Neural progenitor cell (in vitro differentiated cells): ENCODE results near the gene TTYH1. TPM values are rescaled to one million over a fixed set of nuclear protein-coding genes. Genes with fewer than 3 reads are reported as not detected.

Source experiments
- DNase-seq: peaks from one replicate; pipeline ENCODE4 v3.0.0-alpha.2; 2016; ENCODE audit warnings: low spot score
- H2AFZ ChIP-seq: fragments of 200-600 bp; sonication (generic); replicated peaks from 2 replicates; pipeline ENCODE4 v1.6.1; 2016; ENCODE audit warnings: antibody characterized with exemption
- H3F3A ChIP-seq: fragments of 200-600 bp; sonication (generic); 2 replicates; pipeline ENCODE4 v1.6.1; 2016; ENCODE audit warnings: antibody characterized with exemption, low read depth
- H3K27ac ChIP-seq: fragments of 200-600 bp; sonication (generic); 2 replicates; pipeline ENCODE4 v1.5.1; 2016; ENCODE audit warnings: mild to moderate bottlenecking
- H3K27me3 ChIP-seq: fragments of 200-600 bp; sonication (generic); 2 replicates; pipeline ENCODE4 v1.6.1; 2016; ENCODE audit warnings: mild to moderate bottlenecking, moderate library complexity
- H3K36me3 ChIP-seq: fragments of 200-600 bp; sonication (generic); 2 replicates; pipeline ENCODE4 v1.5.1; 2016
- H3K4me1 ChIP-seq: fragments of 200-600 bp; sonication (generic); 2 replicates; pipeline ENCODE4 v1.6.1; 2016; ENCODE audit warnings: mixed run types
- H3K4me2 ChIP-seq: fragments of 200-600 bp; sonication (generic); 2 replicates; pipeline ENCODE4 v1.6.1; 2016
- H3K4me3 ChIP-seq: fragments of 200-600 bp; sonication (generic); 2 replicates; pipeline ENCODE4 v1.5.1; 2016
- H3K79me2 ChIP-seq: fragments of 200-600 bp; sonication (generic); 2 replicates; pipeline ENCODE4 v1.6.1; 2016; ENCODE audit warnings: low read depth
- H3K9ac ChIP-seq: fragments of 200-600 bp; sonication (generic); 2 replicates; pipeline ENCODE4 v1.6.1; 2016
- H3K9me3 ChIP-seq: fragments of 200-600 bp; sonication (generic); 2 replicates; pipeline ENCODE4 v1.5.1; 2016; ENCODE audit warnings: low read depth
- H4K20me1 ChIP-seq: fragments of 200-600 bp; sonication (generic); 2 replicates; pipeline ENCODE4 v1.6.1; 2016; ENCODE audit warnings: low read depth
- H3K27ac Mint-ChIP-seq: 3 replicates; pipeline ENCODE4 v1.8.0; 2021; ENCODE audit warnings: mixed read lengths
- H3K27me3 Mint-ChIP-seq: 2 replicates; pipeline ENCODE4 v1.8.0; 2022; ENCODE audit warnings: low read depth, mild to moderate bottlenecking, inconsistent platforms, moderate library complexity, mixed read lengths; ENCODE audit not compliant: insufficient read depth
- H3K36me3 Mint-ChIP-seq: 3 replicates; pipeline ENCODE4 v1.8.0; 2021; ENCODE audit warnings: mixed read lengths
- H3K4me1 Mint-ChIP-seq: 3 replicates; pipeline ENCODE4 v1.8.0; 2021; ENCODE audit warnings: mixed read lengths
- H3K4me3 Mint-ChIP-seq: 3 replicates; pipeline ENCODE4 v1.8.0; 2021; ENCODE audit warnings: mild to moderate bottlenecking, moderate library complexity, mixed read lengths
- H3K9me3 Mint-ChIP-seq: 3 replicates; pipeline ENCODE4 v1.8.0; 2020; ENCODE audit warnings: mixed read lengths
- EZH2 ChIP-seq: fragments of 200-600 bp; sonication (generic); IDR thresholded peaks from 2 replicates; pipeline ENCODE4 v1.6.1; 2017; ENCODE audit warnings: antibody characterized with exemption, mild to moderate bottlenecking, moderate library complexity
- EZH2phosphoT487 ChIP-seq: fragments of 200-600 bp; sonication (generic); IDR thresholded peaks from 2 replicates; pipeline ENCODE4 v1.6.1; 2017; ENCODE audit warnings: antibody characterized with exemption
- total RNA-seq: library from RNA; depleted of rRNA; stranded (reverse); fragments of >200 nt; gene quantifications from 2 replicates; pipeline ENCODE4 v1.2.3, GENCODE V29; 2015; ENCODE audit warnings: low replicate concordance
- TF ChIP-seq, protein P1 (sequence below): fragments of 200-600 bp; sonication (generic); IDR thresholded peaks from 2 replicates; pipeline ENCODE4 v1.5.1; 2017; ENCODE audit warnings: antibody characterized with exemption, mild to moderate bottlenecking

Gene TTYH1
- total RNA-seq, 1 donor from 2014 or later, result 34.2 TPM

DNA sequence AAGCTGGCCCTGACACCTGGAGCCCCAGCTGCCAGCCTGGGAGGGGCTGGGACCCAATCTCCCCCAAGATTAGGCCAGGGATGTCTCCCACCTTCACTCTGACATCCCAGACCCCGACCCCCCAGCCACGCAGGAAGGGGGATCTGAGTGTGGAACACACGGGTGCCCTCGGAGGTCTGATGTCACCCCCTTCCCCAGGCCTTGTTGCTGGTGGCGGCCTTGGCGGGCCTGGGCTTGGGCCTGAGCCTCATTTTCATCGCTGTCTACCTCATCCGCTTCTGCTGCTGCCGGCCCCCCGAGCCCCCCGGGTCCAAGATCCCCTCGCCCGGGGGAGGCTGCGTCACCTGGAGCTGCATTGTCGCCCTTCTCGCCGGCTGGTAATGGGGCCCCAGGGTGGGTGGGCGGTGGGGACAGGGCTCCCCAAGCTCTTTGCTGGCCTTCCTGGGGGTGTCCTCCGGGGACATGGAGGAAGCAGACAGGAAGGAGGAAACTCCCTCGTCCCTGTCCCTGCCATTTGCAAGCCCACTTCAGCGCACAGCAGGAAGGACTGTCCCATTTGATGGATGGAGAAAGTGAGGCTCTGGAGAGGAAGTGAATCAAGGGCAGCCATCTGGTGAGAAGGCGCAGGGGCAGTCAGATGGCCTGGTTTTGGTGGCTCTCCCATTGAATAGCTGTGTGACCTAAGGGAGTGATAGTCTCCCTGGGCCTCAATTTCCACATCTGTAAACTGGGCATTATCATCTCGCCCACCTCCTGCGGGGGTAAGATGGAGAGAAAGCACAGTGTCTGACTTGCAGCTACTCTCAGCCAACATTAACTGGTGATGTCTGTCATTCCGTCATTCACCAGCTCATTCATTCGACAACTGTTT is 3.9 kb downstream of the TTYH1 start:
- H3K4me2 ChIP-seq, result peak overlapping the region; percentile 99
- no peak overlapping the region for H2AFZ ChIP-seq
- H3K4me3 ChIP-seq, result no peak overlapping the region
- TF ChIP-seq EZH2 (no peak), EZH2phosphoT487 (no peak)
- TF ChIP-seq, protein P1, sequence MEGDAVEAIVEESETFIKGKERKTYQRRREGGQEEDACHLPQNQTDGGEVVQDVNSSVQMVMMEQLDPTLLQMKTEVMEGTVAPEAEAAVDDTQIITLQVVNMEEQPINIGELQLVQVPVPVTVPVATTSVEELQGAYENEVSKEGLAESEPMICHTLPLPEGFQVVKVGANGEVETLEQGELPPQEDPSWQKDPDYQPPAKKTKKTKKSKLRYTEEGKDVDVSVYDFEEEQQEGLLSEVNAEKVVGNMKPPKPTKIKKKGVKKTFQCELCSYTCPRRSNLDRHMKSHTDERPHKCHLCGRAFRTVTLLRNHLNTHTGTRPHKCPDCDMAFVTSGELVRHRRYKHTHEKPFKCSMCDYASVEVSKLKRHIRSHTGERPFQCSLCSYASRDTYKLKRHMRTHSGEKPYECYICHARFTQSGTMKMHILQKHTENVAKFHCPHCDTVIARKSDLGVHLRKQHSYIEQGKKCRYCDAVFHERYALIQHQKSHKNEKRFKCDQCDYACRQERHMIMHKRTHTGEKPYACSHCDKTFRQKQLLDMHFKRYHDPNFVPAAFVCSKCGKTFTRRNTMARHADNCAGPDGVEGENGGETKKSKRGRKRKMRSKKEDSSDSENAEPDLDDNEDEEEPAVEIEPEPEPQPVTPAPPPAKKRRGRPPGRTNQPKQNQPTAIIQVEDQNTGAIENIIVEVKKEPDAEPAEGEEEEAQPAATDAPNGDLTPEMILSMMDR, result no peak
- peaks cover 49% of the 10 kb centered on the region for H3F3A ChIP-seq
- H3K36me3 ChIP-seq, result no peaks in the 10 kb centered on the region
- peaks cover 44% of the 10 kb centered on the region for H3K4me1 ChIP-seq
- peaks cover 10% of the 10 kb centered on the region for H3K27me3 Mint-ChIP-seq
- H3K27ac ChIP-seq, result peak overlapping the region; percentile 81
- H3K27me3 ChIP-seq, result peaks cover 9% of the 10 kb centered on the region
- H3K9me3 ChIP-seq, result no peaks in the 10 kb centered on the region
- peak overlapping the region; percentile 70 for H3K27ac Mint-ChIP-seq
- peaks cover 46% of the 10 kb centered on the region for H3K79me2 ChIP-seq
- H3K4me1 Mint-ChIP-seq, result peaks cover 51% of the 10 kb centered on the region
- no peak overlapping the region for H3K9ac ChIP-seq
- peaks cover 30% of the 10 kb centered on the region for H4K20me1 ChIP-seq
- peaks cover 18% of the 10 kb centered on the region for H3K36me3 Mint-ChIP-seq
- peaks cover under 1% of the 10 kb centered on the region for H3K9me3 Mint-ChIP-seq
- DNase-seq, result no peak
- H3K4me3 Mint-ChIP-seq, result peak overlapping the region; percentile 78

GRCh38 chr19:54420068-54420382 is 4.8 kb downstream of the TTYH1 start:
- no peaks in the 10 kb centered on the region for H3K36me3 ChIP-seq
- Mint-ChIP-seq H3K27me3 (peaks cover 8% of the 10 kb centered on the region), H3K4me3 (peak overlapping the region; percentile 78), H3K9me3 (no peaks in the 10 kb centered on the region), H3K4me1 (peaks cover 51% of the 10 kb centered on the region), H3K36me3 (peaks cover 21% of the 10 kb centered on the region), H3K27ac (peak overlapping the region; percentile 70)
- H3K79me2 ChIP-seq, result peaks cover 46% of the 10 kb centered on the region
- no peak overlapping the region for H2AFZ ChIP-seq
- no peaks in the 10 kb centered on the region for H3K9me3 ChIP-seq
- TF ChIP-seq, protein P1, result no peak
- no peak for TF ChIP-seq EZH2phosphoT487
- no peak for TF ChIP-seq EZH2
- H3K9ac ChIP-seq, result no peak overlapping the region
- H3K4me1 ChIP-seq, result peaks cover 44% of the 10 kb centered on the region
- no peak for DNase-seq
- H3K27me3 ChIP-seq, result peaks cover under 1% of the 10 kb centered on the region
- H3K4me2 ChIP-seq, result peak overlapping the region; percentile 99
- peaks cover 49% of the 10 kb centered on the region for H3F3A ChIP-seq
- peak overlapping the region; percentile 97 for H3K27ac ChIP-seq
- peaks cover 30% of the 10 kb centered on the region for H4K20me1 ChIP-seq
- H3K4me3 ChIP-seq, result peak overlapping the region; percentile 41

DNA sequence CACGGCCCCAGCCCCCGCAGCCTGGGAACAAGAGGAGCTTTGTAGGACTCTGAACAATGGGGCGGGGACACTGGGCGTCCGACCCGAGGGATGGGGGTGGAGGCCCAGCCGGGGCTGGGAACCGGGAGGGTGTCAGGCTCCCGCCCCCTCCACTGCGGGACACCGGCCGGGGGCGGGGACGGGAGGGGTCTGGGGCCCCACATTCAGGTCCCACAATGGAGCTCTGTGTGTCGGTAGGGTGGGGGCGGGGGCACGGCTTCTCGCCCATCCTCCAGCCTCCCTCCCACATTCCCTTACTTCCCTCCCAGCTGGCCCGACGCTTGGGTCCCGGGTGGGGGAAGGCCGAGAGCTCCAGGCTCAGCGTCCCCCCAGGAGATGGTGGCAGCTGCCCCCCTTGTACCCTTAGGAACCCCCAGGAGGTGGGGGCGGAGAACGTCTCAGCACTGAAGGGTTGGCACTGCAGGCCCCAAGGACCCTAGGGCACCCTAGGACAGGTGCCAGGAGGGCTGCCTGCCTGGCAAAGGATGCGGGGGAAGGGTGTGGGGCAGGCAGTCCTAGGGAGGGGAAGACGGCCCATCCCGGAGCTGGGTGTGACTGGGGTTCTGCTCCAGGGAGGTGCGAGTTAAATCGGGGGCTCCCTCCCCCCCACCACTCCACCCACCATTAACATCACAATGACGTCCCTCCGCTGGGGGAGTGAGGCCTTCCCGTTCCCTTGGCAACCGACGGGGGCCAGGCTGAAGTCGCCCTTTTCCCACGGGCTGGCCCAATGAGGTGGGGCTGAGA is 5.3 kb downstream of the TTYH1 start:
- H3K27me3 Mint-ChIP-seq, result peaks cover 8% of the 10 kb centered on the region
- H3K36me3 ChIP-seq, result no peaks in the 10 kb centered on the region

More for the DNA sequence above, 5.3 kb downstream of the TTYH1 start:
- Histone ChIP-seq H3K79me2 (peaks cover 43% of the 10 kb centered on the region), H3K27ac (peak overlapping the region; percentile 97), H3K4me2 (peak overlapping the region; percentile 99), H3K9me3 (no peaks in the 10 kb centered on the region), H4K20me1 (peaks cover 30% of the 10 kb centered on the region), H3K4me3 (peak overlapping the region; percentile 41), H3K27me3 (no peaks in the 10 kb centered on the region), H3F3A (peaks cover 49% of the 10 kb centered on the region), H3K4me1 (peaks cover 44% of the 10 kb centered on the region), H3K9ac (no peak overlapping the region), H2AFZ (no peak overlapping the region)
- peak overlapping the region; percentile 92 for H3K27ac Mint-ChIP-seq
- TF ChIP-seq EZH2 (no peak), EZH2phosphoT487 (no peak)
- TF ChIP-seq, protein P1, result no peak
- H3K36me3 Mint-ChIP-seq, result peaks cover 26% of the 10 kb centered on the region
- peaks cover 57% of the 10 kb centered on the region for H3K4me1 Mint-ChIP-seq
- no peaks in the 10 kb centered on the region for H3K9me3 Mint-ChIP-seq
- peak; percentile 96 for DNase-seq
- peak overlapping the region; percentile 78 for H3K4me3 Mint-ChIP-seq
